Ishikawa (cell line): ENCODE data around the gene AGT.

Source experiments
- EP300 ChIP-seq: IDR thresholded peaks from 2 replicates; pipeline ENCODE4 v1.6.1; 2012; ENCODE audit warnings: borderline replicate concordance
- NFIC ChIP-seq: IDR thresholded peaks from 2 replicates; pipeline ENCODE4 v1.6.1; 2012
- TEAD4 ChIP-seq: IDR thresholded peaks from 2 replicates; pipeline ENCODE4 v1.6.1; 2012
- ZBTB7A ChIP-seq: IDR thresholded peaks from 2 replicates; pipeline ENCODE4 v1.6.1; 2012; ENCODE audit warnings: low read depth

DNA sequence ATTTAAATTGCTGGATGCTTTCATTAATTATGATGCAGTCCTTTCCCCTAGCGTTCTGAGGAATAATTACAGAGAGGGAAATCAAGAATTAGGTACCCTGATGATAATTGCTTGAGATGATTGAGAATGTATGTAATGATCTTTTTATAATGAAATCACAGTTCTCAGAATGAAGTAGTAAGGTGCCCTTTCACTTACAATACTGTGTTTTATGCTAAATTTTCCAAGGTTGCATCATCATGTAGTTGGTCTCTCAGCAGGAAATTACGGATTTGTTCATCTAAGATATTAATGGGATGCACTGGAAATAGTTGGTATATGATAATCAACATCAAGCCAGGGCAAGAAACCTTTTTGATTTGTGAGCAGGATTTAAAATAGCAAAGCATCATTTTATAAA lies 34.1 kb downstream of the AGT start:
- TF ChIP-seq EP300 (no peak), ZBTB7A (no peak), NFIC (no peak), TEAD4 (no peak)
